SK-N-SH (cell line): Measurements from ENCODE around the gene ZFHX3. TPM values are rescaled to one million over a fixed set of nuclear protein-coding genes. Genes with fewer than 3 reads are reported as not detected.

ENCODE experiments used
- CTCF ChIA-PET: fragments of 300-600, 350-600 bp; formaldehyde crosslinking; extraction: SDS; loops from one replicate; lab custom pipeline; 2021; lab: Yijun Ruan, JAX
- POLR2A ChIA-PET: fragments of 350-600 bp; sonication (Branson Sonifier 250); formaldehyde crosslinking; extraction: SDS; loops from one replicate; lab custom pipeline; 2020; ENCODE audit warnings: antibody characterized with exemption, inconsistent platforms; lab: Yijun Ruan, JAX
- DNase-seq: peaks from one replicate; pipeline ENCODE4 v3.0.0; 2012
- H2AFZ ChIP-seq: fragments of 200-600 bp; sonication (generic); 2 replicates; pipeline ENCODE4 v1.8.1; 2016; ENCODE audit warnings: antibody characterized with exemption, mild to moderate bottlenecking, low read depth
- H3F3A ChIP-seq: fragments of 200-600 bp; sonication (generic); replicated peaks from 2 replicates; pipeline ENCODE3; 2016; ENCODE audit warnings: antibody characterized with exemption, mild to moderate bottlenecking; ENCODE audit not compliant: insufficient read depth
- H3K27ac ChIP-seq, 2 experiments: fragments of 200-500 bp in 1 of 2; fragments of 200-600 bp in 1 of 2; sonication (Bioruptor generic) in 1 of 2; sonication (generic), shearing (Covaris generic) in 1 of 2; 2 replicates each; pipeline versions ENCODE4 v1.5.1 to v1.6.1; 2014 to 2016; ENCODE audit warnings: low read depth in 2 of 2, inconsistent platforms in 1 of 2, low read length in 1 of 2, mild to moderate bottlenecking in 1 of 2, mixed read lengths in 1 of 2
- H3K27me3 ChIP-seq: fragments of 200-600 bp; sonication (generic), shearing (Covaris generic); 2 replicates; pipeline ENCODE4 v1.6.1; 2016; ENCODE audit warnings: mixed run types; ENCODE audit not compliant: insufficient read depth
- H3K36me3 ChIP-seq, 2 experiments: fragments of 200-500 bp in 1 of 2; fragments of 200-600 bp in 1 of 2; sonication (Bioruptor generic) in 1 of 2; sonication (generic) in 1 of 2; replicated peaks in 1 of 2; 2 replicates each; pipeline versions ENCODE3 to v1.5.1; 2014 to 2016; ENCODE audit warnings: low read length in 1 of 2, mild to moderate bottlenecking in 1 of 2; ENCODE audit not compliant: insufficient read depth in 2 of 2, control insufficient read depth in 1 of 2
- H3K4me1 ChIP-seq, 2 experiments: fragments of 200-500 bp in 1 of 2; fragments of 200-600 bp in 1 of 2; sonication (Bioruptor generic) in 1 of 2; sonication (generic), shearing (Covaris generic) in 1 of 2; 2 replicates each; pipeline versions ENCODE4 v1.5.1 to v1.6.1; 2014 to 2016; ENCODE audit warnings: low read depth in 1 of 2, low read length in 1 of 2, mixed run types in 1 of 2; ENCODE audit not compliant: insufficient read depth in 2 of 2, control insufficient read depth in 1 of 2
- H3K4me2 ChIP-seq: fragments of 200-600 bp; sonication (generic), shearing (Covaris generic); 2 replicates; pipeline ENCODE4 v1.6.1; 2017; ENCODE audit warnings: mixed run types
- H3K4me3 ChIP-seq, 2 experiments: fragments of 200-500 bp in 1 of 2; fragments of 200-600 bp in 1 of 2; sonication (Bioruptor generic) in 1 of 2; sonication (generic), shearing (Covaris generic) in 1 of 2; 2 replicates each; pipeline versions ENCODE4 v1.5.1 to v1.8.1; 2014 to 2016; ENCODE audit warnings: low read depth in 2 of 2, inconsistent platforms in 1 of 2, low read length in 1 of 2, mild to moderate bottlenecking in 1 of 2, mixed read lengths in 1 of 2, moderate library complexity in 1 of 2
- H3K79me2 ChIP-seq: fragments of 200-600 bp; sonication (generic); 2 replicates; pipeline ENCODE4 v1.8.1; 2017; ENCODE audit warnings: mild to moderate bottlenecking; ENCODE audit not compliant: insufficient read depth
- H3K9ac ChIP-seq: fragments of 200-600 bp; sonication (generic); 2 replicates; pipeline ENCODE4 v1.6.1; 2017; ENCODE audit warnings: mixed run types
- H3K9me2 ChIP-seq: fragments of 200-600 bp; sonication (generic); 2 replicates; pipeline ENCODE4 v1.6.1; 2017; ENCODE audit warnings: mixed run types
- H3K9me3 ChIP-seq: fragments of 200-600 bp; sonication (generic); 2 replicates; pipeline ENCODE4 v1.6.1; 2017; ENCODE audit warnings: mixed run types, mild to moderate bottlenecking, moderate library complexity
- H4K20me1 ChIP-seq: fragments of 200-600 bp; sonication (generic); 2 replicates; pipeline ENCODE4 v1.6.1; 2017; ENCODE audit warnings: mild to moderate bottlenecking, mixed run types; ENCODE audit not compliant: insufficient read depth
- CHD2 ChIP-seq: fragments of 150-350 bp; IDR thresholded peaks from 2 replicates; pipeline ENCODE4 v1.6.1; 2018; ENCODE audit warnings: low read length; ENCODE audit not compliant: partially characterized antibody
- CTCF ChIP-seq: fragments of 200-600 bp; sonication (generic); IDR thresholded peaks from 2 replicates; pipeline ENCODE4 v1.6.1; 2017; ENCODE audit warnings: antibody characterized with exemption, mild to moderate bottlenecking, moderate library complexity
- EZH2phosphoT487 ChIP-seq: fragments of 200-600 bp; sonication (generic); IDR thresholded peaks from 2 replicates; pipeline ENCODE4 v1.6.1; 2017; ENCODE audit warnings: low read depth, mixed run types, mild to moderate bottlenecking, antibody characterized with exemption, moderate library complexity, borderline replicate concordance
- FOSL2 ChIP-seq: IDR thresholded peaks from 2 replicates; pipeline ENCODE4 v1.4.0; 2012; ENCODE audit warnings: low read depth, mild to moderate bottlenecking, moderate library complexity, borderline replicate concordance
- FOXJ3 ChIP-seq: sonication (generic); formaldehyde crosslinking; IDR thresholded peaks from 2 replicates; pipeline ENCODE4 v1.5.1; 2020; ENCODE audit warnings: mild to moderate bottlenecking, missing genetic modification reagents
- GABPA ChIP-seq: IDR thresholded peaks from 2 replicates; pipeline ENCODE4 v1.4.0; 2012; ENCODE audit warnings: low read depth, mild to moderate bottlenecking
- GATA2 ChIP-seq: sonication (generic); formaldehyde crosslinking; IDR thresholded peaks from 2 replicates; pipeline ENCODE4 v1.5.0; 2020; ENCODE audit warnings: mild to moderate bottlenecking, missing genetic modification reagents
- JUND ChIP-seq: IDR thresholded peaks from 2 replicates; pipeline ENCODE4 v1.4.0; 2012
- MXI1 ChIP-seq: IDR thresholded peaks from 2 replicates; pipeline ENCODE4 v1.6.1; 2012; ENCODE audit warnings: mild to moderate bottlenecking, low read depth, low read length, improper control_type of control experiment
- POLR2AphosphoS5 ChIP-seq: IDR thresholded peaks from 2 replicates; pipeline ENCODE4 v1.6.1; 2012; ENCODE audit warnings: low read depth, low read length
- RAD21 ChIP-seq: IDR thresholded peaks from 2 replicates; pipeline ENCODE4 v1.6.1; 2012; ENCODE audit warnings: mild to moderate bottlenecking, low read length
- REST ChIP-seq: IDR thresholded peaks from 2 replicates; pipeline ENCODE4 v1.6.1; 2012; ENCODE audit warnings: mild to moderate bottlenecking, low read depth, low read length, moderate library complexity
- RFX5 ChIP-seq: IDR thresholded peaks from 2 replicates; pipeline ENCODE4 v1.6.1; 2012; ENCODE audit warnings: mild to moderate bottlenecking, improper control_type of control experiment, low read length
- SMC3 ChIP-seq: IDR thresholded peaks from 2 replicates; pipeline ENCODE4 v1.6.1; 2012; ENCODE audit warnings: low read depth, low read length, improper control_type of control experiment
- TAF1 ChIP-seq: IDR thresholded peaks from 2 replicates; pipeline ENCODE4 v1.6.1; 2012; ENCODE audit warnings: low read depth, mild to moderate bottlenecking, low read length, moderate library complexity, borderline replicate concordance
- TEAD4 ChIP-seq: IDR thresholded peaks from 2 replicates; pipeline ENCODE4 v1.4.0; 2012; ENCODE audit warnings: mild to moderate bottlenecking, borderline replicate concordance; ENCODE audit not compliant: insufficient read depth
- USF1 ChIP-seq: IDR thresholded peaks from 2 replicates; pipeline ENCODE4 v1.4.0; 2012; ENCODE audit warnings: low read depth, borderline replicate concordance
- USF2 ChIP-seq: fragments of 150-350 bp; IDR thresholded peaks from 2 replicates; pipeline ENCODE4 v1.6.1; 2017; ENCODE audit warnings: antibody characterized with exemption, low read length, low read depth, borderline replicate concordance
- WGBS: methylation state at CpG from one replicate; pipeline ENCODE4 v1.1.6; 2017; ENCODE audit warnings: low lambda C conversion rate; 5-methylcytosine and 5-hydroxymethylcytosine counted together
- polyA plus RNA-seq, 3 experiments: library from polyadenylated mRNA; depleted of rRNA; stranded (reverse); fragments of >200 nt; gene quantifications; 2 replicates each; pipeline ENCODE4 v1.2.3, GENCODE V29; 2012

The ZFHX3 gene
- polyA plus RNA-seq, 1 of the 3 experiments (the other 2 are of a cell fraction) = 2.0 TPM

- Histone ChIP-seq H3K4me3 (no peak overlapping the region), H3K27me3 (no peaks in the 10 kb centered on the region), H3K79me2 (peaks cover 22% of the 10 kb centered on the region), H3K36me3 (no peaks in the 10 kb centered on the region), H3K9me3 (no peaks in the 10 kb centered on the region), H2AFZ (no peak overlapping the region), H3K9ac (no peak overlapping the region), H3K27ac (peak overlapping the region in 1 of 2 experiments; percentile 63; a peak in 1 of 4 replicates), H4K20me1 (peaks cover 11% of the 10 kb centered on the region; the same call in 1 of the 2 replicates), H3F3A (peaks cover 4% of the 10 kb centered on the region), H3K4me1 (peaks cover 0 to 28% of the 10 kb centered on the region in 2 experiments; a peak in 2 of 4 replicates), H3K9me2 (no peaks in the 10 kb centered on the region), H3K4me2 (no peak overlapping the region)
- DNase-seq = no peak
- TF ChIP-seq FOSL2 (no peak), JUND (no peak), MXI1 (no peak), POLR2AphosphoS5 (no peak), USF1 (no peak), CTCF (no peak), GATA2 (CRISPR knock-in tag) (no peak), SMC3 (no peak), RAD21 (no peak), GABPA (no peak), FOXJ3 (no peak), EZH2phosphoT487 (no peak), RFX5 (no peak), USF2 (no peak), TAF1 (no peak), TEAD4 (no peak), REST (no peak), CHD2 (no peak)
- CTCF ChIA-PET = interaction anchor here (1.7 to 2.8 kb wide), 4 partner anchors 7 to 27 kb away, joined by 5 to 12 read pairs (median 6); no protein-coding TSS in a partner anchor
- POLR2A ChIA-PET = no interaction called here
- WGBS = 95% methylated on average over 6 of the region's 6 CpGs
Observed at GRCh38 chr16:72859581-72859980, 188.3 kb downstream of the ZFHX3 start.
